Chondrocyte (in vitro differentiated cells): Measurements from ENCODE around the gene INPP5A. TPM values are rescaled to one million over a fixed set of nuclear protein-coding genes. Genes with fewer than 3 reads are reported as not detected.

Experiments used
- DNase-seq: peaks from one replicate; pipeline ENCODE4 v3.0.0; 2021; ENCODE audit warnings: mixed read lengths, low spot score
- H3K27ac Mint-ChIP-seq: one replicate; pipeline ENCODE4 v1.8.0; 2021; ENCODE audit warnings: mild to moderate bottlenecking, moderate library complexity, mixed read lengths; ENCODE audit not compliant: unreplicated experiment
- H3K27me3 Mint-ChIP-seq: 2 replicates; pipeline ENCODE4 v1.8.0; 2021; ENCODE audit warnings: low read depth, mixed read lengths
- H3K36me3 Mint-ChIP-seq: 2 replicates; pipeline ENCODE4 v1.8.0; 2021; ENCODE audit warnings: low read depth, mixed read lengths
- H3K4me1 Mint-ChIP-seq: 2 replicates; pipeline ENCODE4 v1.8.0; 2021; ENCODE audit warnings: low read depth, mild to moderate bottlenecking, mixed read lengths
- H3K4me3 Mint-ChIP-seq: one replicate; pipeline ENCODE4 v1.8.0; 2021; ENCODE audit warnings: mild to moderate bottlenecking, moderate library complexity, mixed read lengths; ENCODE audit not compliant: unreplicated experiment
- H3K9me3 Mint-ChIP-seq: 2 replicates; pipeline ENCODE4 v1.8.0; 2021; ENCODE audit warnings: low read depth, mixed read lengths
- total RNA-seq: library from RNA; stranded (reverse); gene quantifications from 3 replicates; pipeline ENCODE4 v1.2.1, GENCODE V29; 2021
- TF ChIP-seq, protein P1 (sequence below): fragments of 200-600 bp; sonication (generic); IDR thresholded peaks from 2 replicates; pipeline ENCODE4 v1.5.0; 2021; ENCODE audit warnings: antibody characterized with exemption, mild to moderate bottlenecking, moderate library complexity

The INPP5A gene
- total RNA-seq, 1 donor from 2014 or later, result 40.6 TPM

DNA sequence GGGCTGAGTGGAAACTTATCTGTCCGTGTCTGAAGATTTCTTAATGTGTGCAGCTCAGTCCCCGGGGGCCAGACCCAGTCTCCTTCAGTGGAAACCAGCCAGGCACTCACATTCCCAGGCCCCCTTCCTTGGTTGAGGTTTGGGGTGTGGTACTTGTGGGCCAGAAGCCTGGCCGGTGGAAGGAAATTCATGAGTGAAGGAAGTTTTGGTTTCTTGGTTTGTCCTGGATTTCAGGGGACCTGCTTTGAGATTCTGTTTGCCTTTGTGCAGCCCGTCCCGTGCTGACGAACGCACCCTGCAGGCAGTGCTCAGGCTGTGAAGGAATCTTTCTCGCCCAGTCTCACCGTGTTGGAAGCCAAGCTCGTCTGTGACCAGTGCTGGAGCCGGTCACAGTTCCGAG, 2.9 kb downstream of the INPP5A start:
- H3K27me3 Mint-ChIP-seq, result no peaks in the 10 kb centered on the region
- peak; percentile 68 for DNase-seq
- H3K36me3 Mint-ChIP-seq, result peaks cover 1% of the 10 kb centered on the region
- H3K4me3 Mint-ChIP-seq, result peak overlapping the region; percentile 87
- H3K4me1 Mint-ChIP-seq, result peaks cover 64% of the 10 kb centered on the region
- TF ChIP-seq, protein P1, sequence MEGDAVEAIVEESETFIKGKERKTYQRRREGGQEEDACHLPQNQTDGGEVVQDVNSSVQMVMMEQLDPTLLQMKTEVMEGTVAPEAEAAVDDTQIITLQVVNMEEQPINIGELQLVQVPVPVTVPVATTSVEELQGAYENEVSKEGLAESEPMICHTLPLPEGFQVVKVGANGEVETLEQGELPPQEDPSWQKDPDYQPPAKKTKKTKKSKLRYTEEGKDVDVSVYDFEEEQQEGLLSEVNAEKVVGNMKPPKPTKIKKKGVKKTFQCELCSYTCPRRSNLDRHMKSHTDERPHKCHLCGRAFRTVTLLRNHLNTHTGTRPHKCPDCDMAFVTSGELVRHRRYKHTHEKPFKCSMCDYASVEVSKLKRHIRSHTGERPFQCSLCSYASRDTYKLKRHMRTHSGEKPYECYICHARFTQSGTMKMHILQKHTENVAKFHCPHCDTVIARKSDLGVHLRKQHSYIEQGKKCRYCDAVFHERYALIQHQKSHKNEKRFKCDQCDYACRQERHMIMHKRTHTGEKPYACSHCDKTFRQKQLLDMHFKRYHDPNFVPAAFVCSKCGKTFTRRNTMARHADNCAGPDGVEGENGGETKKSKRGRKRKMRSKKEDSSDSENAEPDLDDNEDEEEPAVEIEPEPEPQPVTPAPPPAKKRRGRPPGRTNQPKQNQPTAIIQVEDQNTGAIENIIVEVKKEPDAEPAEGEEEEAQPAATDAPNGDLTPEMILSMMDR, result peak; percentile 70
- no peaks in the 10 kb centered on the region for H3K9me3 Mint-ChIP-seq
- H3K27ac Mint-ChIP-seq, result peak overlapping the region; percentile 72

DNA sequence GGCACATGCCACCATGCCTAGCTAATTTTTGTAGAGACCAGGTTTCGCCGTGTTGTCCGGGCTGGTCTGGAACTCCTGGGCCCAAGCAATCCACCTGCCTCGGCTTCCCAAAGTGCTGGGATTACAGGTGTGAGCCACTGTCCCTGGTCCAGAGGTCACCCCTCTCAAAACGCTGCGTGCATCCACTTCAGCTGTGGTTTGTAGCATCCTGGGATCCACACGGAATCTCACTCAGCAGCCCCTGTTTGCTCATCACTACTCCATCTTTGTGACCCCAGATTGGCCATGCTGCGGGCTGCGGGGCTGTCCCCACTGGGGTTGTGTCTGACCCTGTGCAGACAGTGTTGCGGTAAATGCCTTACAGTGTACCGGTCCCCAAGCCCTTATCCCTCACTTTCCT, 3.5 kb downstream of the INPP5A start:
- H3K27ac Mint-ChIP-seq, result peak overlapping the region; percentile 49
- no peaks in the 10 kb centered on the region for H3K9me3 Mint-ChIP-seq
- TF ChIP-seq, protein P1, result no peak
- no peaks in the 10 kb centered on the region for H3K27me3 Mint-ChIP-seq
- H3K4me3 Mint-ChIP-seq, result peak overlapping the region; percentile 25
- peaks cover 1% of the 10 kb centered on the region for H3K36me3 Mint-ChIP-seq
- peak; percentile 42 for DNase-seq
- peaks cover 65% of the 10 kb centered on the region for H3K4me1 Mint-ChIP-seq

GRCh38 chr10:132541601-132542011, 4.0 kb downstream of the INPP5A start:
- DNase-seq, result peak; percentile 44
- H3K36me3 Mint-ChIP-seq, result peaks cover 1% of the 10 kb centered on the region
- peak overlapping the region; percentile 49 for H3K27ac Mint-ChIP-seq
- no peak overlapping the region for H3K4me3 Mint-ChIP-seq
- TF ChIP-seq, protein P1, result no peak
- no peaks in the 10 kb centered on the region for H3K27me3 Mint-ChIP-seq
- no peaks in the 10 kb centered on the region for H3K9me3 Mint-ChIP-seq
- H3K4me1 Mint-ChIP-seq, result peaks cover 61% of the 10 kb centered on the region

DNA sequence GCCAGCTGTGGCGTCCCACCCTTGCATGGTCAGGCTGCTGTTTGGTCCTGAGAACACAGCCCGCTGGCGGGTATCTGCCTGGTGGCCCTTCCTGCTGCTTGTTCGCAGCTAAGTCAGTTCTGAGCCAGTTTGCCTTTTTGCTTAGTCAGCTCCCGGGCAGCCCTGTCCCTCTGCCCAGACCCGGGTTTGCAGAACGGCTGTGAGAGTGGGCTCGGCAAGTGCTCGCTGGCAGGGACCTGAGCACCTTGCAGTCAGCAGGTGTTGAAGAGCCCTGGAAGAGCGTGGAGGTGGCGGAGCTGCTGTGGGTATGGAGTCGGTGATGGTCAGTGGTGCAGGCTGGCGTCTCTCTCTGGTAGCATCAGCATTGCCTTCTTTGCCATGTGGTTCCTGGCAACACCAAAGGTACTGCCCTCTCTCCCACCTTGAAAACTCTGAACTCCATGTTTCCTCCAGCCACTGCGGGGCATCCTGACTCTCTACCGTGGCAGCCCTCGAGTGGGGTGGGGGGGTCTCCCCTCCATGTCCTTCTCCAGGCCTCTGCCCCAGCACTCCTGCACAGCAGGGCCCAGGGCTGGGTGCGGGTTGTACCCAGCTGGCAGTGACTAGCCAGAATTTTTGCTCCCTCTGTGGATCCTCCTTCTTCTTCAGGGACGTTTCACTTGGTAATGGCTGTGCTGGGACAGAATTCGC, 4.6 kb downstream of the INPP5A start:
- no peaks in the 10 kb centered on the region for H3K27me3 Mint-ChIP-seq
- peaks cover 64% of the 10 kb centered on the region for H3K4me1 Mint-ChIP-seq

DNA sequence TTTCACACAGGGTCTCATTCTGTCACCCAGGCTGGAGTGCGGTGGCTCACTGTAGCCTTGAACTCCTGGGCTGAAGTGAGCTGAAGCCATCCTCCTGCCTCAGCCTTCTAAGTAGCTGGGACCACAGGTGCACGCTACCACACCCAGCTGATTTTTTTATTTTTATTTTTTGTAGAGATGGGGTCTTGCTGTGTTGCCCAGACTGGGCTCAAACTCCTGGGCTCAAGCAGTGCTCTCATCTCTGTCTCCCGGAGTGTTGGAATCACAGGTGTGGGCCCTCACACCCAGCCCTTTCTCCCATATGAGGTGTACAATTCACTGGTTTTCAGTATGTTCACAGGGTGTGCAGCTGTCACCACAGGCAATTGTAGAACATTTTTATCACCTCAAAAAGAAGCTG, 5.2 kb downstream of the INPP5A start:
- Mint-ChIP-seq H3K27me3 (no peaks in the 10 kb centered on the region), H3K9me3 (no peaks in the 10 kb centered on the region), H3K36me3 (peaks cover 1% of the 10 kb centered on the region), H3K27ac (no peak overlapping the region), H3K4me3 (no peak overlapping the region), H3K4me1 (peaks cover 64% of the 10 kb centered on the region)
- TF ChIP-seq, protein P1, result no peak
- peak; percentile 30 for DNase-seq

More for the DNA sequence above, 4.6 kb downstream of the INPP5A start:
- Mint-ChIP-seq H3K36me3 (peaks cover 1% of the 10 kb centered on the region), H3K9me3 (no peaks in the 10 kb centered on the region), H3K4me3 (no peak overlapping the region), H3K27ac (peak overlapping the region; percentile 49)
- DNase-seq, result peak; percentile 72
- TF ChIP-seq, protein P1, result no peak
